SK-N-SH (cell line): ENCODE data around the gene PROSER2.

Experiments used
- CHD2 ChIP-seq: fragments of 150-350 bp; IDR thresholded peaks from 2 replicates; pipeline ENCODE4 v1.6.1; 2018; ENCODE audit warnings: low read length; ENCODE audit not compliant: partially characterized antibody
- GABPA ChIP-seq: IDR thresholded peaks from 2 replicates; pipeline ENCODE4 v1.4.0; 2012; ENCODE audit warnings: low read depth, mild to moderate bottlenecking
- JUND ChIP-seq: IDR thresholded peaks from 2 replicates; pipeline ENCODE4 v1.4.0; 2012
- NFIC ChIP-seq: IDR thresholded peaks from 2 replicates; pipeline ENCODE4 v1.4.0; 2012; ENCODE audit warnings: borderline replicate concordance
- NRF1 ChIP-seq: IDR thresholded peaks from 2 replicates; pipeline ENCODE4 v1.6.1; 2012; ENCODE audit warnings: low read depth, mild to moderate bottlenecking, low read length
- POLR2AphosphoS5 ChIP-seq: IDR thresholded peaks from 2 replicates; pipeline ENCODE4 v1.6.1; 2012; ENCODE audit warnings: low read depth, low read length
- SMC3 ChIP-seq: IDR thresholded peaks from 2 replicates; pipeline ENCODE4 v1.6.1; 2012; ENCODE audit warnings: low read depth, low read length, improper control_type of control experiment
- YY1 ChIP-seq: IDR thresholded peaks from 2 replicates; pipeline ENCODE4 v1.4.0; 2012; ENCODE audit warnings: low read depth, mild to moderate bottlenecking
- TF ChIP-seq, protein P1 (sequence below): fragments of 200-600 bp; sonication (generic); IDR thresholded peaks from 2 replicates; pipeline ENCODE4 v1.6.1; 2017; ENCODE audit warnings: antibody characterized with exemption, mild to moderate bottlenecking, moderate library complexity
- TF ChIP-seq, protein P2 (sequence below): IDR thresholded peaks from 2 replicates; pipeline ENCODE4 v1.4.0; 2012; ENCODE audit warnings: low read depth, borderline replicate concordance
- TF ChIP-seq, protein P3 (sequence below): IDR thresholded peaks from 2 replicates; pipeline ENCODE4 v1.6.1; 2012; ENCODE audit warnings: mild to moderate bottlenecking, low read depth, low read length, moderate library complexity
- TF ChIP-seq, protein P4 (sequence below): fragments of 150-350 bp; IDR thresholded peaks from 2 replicates; pipeline ENCODE4 v1.6.1; 2017; ENCODE audit warnings: antibody characterized with exemption, low read length, low read depth, borderline replicate concordance

DNA sequence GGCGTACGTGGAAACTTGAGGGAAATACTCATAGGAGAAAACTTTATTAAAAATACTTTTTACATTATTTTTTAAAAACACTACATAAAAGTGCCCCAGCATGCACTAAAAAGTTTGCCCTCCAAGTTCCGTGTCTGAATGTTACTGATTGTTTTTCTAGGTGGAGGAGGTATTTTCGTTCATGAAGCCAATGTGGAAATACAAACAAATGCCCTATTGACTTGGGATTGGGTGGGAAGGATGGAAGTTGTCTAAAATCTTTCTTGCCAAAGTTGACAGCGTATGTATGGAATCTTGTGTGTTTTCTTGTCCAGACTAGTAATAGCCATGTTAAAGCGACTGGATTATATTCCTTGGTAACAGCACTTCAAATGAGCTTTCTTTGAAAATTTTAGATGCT is 1.2 kb downstream of the PROSER2 start:
- TF ChIP-seq, protein P1, sequence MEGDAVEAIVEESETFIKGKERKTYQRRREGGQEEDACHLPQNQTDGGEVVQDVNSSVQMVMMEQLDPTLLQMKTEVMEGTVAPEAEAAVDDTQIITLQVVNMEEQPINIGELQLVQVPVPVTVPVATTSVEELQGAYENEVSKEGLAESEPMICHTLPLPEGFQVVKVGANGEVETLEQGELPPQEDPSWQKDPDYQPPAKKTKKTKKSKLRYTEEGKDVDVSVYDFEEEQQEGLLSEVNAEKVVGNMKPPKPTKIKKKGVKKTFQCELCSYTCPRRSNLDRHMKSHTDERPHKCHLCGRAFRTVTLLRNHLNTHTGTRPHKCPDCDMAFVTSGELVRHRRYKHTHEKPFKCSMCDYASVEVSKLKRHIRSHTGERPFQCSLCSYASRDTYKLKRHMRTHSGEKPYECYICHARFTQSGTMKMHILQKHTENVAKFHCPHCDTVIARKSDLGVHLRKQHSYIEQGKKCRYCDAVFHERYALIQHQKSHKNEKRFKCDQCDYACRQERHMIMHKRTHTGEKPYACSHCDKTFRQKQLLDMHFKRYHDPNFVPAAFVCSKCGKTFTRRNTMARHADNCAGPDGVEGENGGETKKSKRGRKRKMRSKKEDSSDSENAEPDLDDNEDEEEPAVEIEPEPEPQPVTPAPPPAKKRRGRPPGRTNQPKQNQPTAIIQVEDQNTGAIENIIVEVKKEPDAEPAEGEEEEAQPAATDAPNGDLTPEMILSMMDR = no peak
- TF ChIP-seq GABPA = no peak
- no peak for TF ChIP-seq YY1
- no peak for TF ChIP-seq POLR2AphosphoS5
- TF ChIP-seq, protein P2, sequence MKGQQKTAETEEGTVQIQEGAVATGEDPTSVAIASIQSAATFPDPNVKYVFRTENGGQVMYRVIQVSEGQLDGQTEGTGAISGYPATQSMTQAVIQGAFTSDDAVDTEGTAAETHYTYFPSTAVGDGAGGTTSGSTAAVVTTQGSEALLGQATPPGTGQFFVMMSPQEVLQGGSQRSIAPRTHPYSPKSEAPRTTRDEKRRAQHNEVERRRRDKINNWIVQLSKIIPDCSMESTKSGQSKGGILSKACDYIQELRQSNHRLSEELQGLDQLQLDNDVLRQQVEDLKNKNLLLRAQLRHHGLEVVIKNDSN = no peak
- TF ChIP-seq JUND = no peak
- TF ChIP-seq, protein P3, sequence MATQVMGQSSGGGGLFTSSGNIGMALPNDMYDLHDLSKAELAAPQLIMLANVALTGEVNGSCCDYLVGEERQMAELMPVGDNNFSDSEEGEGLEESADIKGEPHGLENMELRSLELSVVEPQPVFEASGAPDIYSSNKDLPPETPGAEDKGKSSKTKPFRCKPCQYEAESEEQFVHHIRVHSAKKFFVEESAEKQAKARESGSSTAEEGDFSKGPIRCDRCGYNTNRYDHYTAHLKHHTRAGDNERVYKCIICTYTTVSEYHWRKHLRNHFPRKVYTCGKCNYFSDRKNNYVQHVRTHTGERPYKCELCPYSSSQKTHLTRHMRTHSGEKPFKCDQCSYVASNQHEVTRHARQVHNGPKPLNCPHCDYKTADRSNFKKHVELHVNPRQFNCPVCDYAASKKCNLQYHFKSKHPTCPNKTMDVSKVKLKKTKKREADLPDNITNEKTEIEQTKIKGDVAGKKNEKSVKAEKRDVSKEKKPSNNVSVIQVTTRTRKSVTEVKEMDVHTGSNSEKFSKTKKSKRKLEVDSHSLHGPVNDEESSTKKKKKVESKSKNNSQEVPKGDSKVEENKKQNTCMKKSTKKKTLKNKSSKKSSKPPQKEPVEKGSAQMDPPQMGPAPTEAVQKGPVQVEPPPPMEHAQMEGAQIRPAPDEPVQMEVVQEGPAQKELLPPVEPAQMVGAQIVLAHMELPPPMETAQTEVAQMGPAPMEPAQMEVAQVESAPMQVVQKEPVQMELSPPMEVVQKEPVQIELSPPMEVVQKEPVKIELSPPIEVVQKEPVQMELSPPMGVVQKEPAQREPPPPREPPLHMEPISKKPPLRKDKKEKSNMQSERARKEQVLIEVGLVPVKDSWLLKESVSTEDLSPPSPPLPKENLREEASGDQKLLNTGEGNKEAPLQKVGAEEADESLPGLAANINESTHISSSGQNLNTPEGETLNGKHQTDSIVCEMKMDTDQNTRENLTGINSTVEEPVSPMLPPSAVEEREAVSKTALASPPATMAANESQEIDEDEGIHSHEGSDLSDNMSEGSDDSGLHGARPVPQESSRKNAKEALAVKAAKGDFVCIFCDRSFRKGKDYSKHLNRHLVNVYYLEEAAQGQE = no peak
- no peak for TF ChIP-seq NFIC
- TF ChIP-seq, protein P4, sequence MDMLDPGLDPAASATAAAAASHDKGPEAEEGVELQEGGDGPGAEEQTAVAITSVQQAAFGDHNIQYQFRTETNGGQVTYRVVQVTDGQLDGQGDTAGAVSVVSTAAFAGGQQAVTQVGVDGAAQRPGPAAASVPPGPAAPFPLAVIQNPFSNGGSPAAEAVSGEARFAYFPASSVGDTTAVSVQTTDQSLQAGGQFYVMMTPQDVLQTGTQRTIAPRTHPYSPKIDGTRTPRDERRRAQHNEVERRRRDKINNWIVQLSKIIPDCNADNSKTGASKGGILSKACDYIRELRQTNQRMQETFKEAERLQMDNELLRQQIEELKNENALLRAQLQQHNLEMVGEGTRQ = no peak
- TF ChIP-seq NRF1 = no peak
- no peak for TF ChIP-seq CHD2
- no peak for TF ChIP-seq SMC3
